Mucosa of descending colon (tissue), 3 donors: ENCODE measurements around the gene MEGF11. TPM values are rescaled to one million over a fixed set of nuclear protein-coding genes. Genes with fewer than 3 reads are reported as not detected.

Experiments
- ATAC-seq: fragments of 200-7000 bp; cut with Tn5 transposase; one replicate; pipeline ENCODE4 v1.9.1; 2020; ENCODE audit warnings: mild to moderate bottlenecking, moderate library complexity
- DNase-seq, 3 donors: peaks; one replicate each; pipeline ENCODE4 v3.0.0-alpha.2; 2020
- H3K36me3 ChIP-seq: fragments of 200-600 bp; one replicate; pipeline ENCODE4 v1.8.0; 2021; ENCODE audit warnings: low read depth, mild to moderate bottlenecking
- H3K4me1 ChIP-seq: fragments of 200-600 bp; one replicate; pipeline ENCODE4 v1.8.0; 2021; ENCODE audit warnings: low read depth, mild to moderate bottlenecking
- H3K4me3 ChIP-seq: fragments of 200-600 bp; one replicate; pipeline ENCODE4 v1.8.0; 2021; ENCODE audit warnings: mild to moderate bottlenecking
- H3K9me3 ChIP-seq: fragments of 200-600 bp; one replicate; pipeline ENCODE4 v1.8.0; 2021; ENCODE audit warnings: mild to moderate bottlenecking
- intact Hi-C, 2 donors: fragments of 100-400 bp; cut with DNase I in 1 of 2; cut with micrococcal nuclease in 1 of 2; formaldehyde crosslinking; loops; one replicate each; pipeline versions ENCODE4 v1.11.0 to v1.11.1; 2022; cut with DNase I, micrococcal nuclease
- total RNA-seq, 3 donors: library from RNA; stranded (reverse); fragmentation: NEBNext Ultra II Directional in 2 of 3; extraction: Animal tissue kit (Norgen Biotek cat#: 25700) in 2 of 3; gene quantifications; one replicate each; pipeline versions ENCODE4 v1.2.1 to v1.2.4, GENCODE V29; 2021 to 2023
- TF ChIP-seq, protein P1 (sequence below): fragments of 200-600 bp; IDR thresholded peaks from one replicate; pipeline ENCODE4 v1.8.0; 2022; ENCODE audit warnings: antibody characterized with exemption, mild to moderate bottlenecking
- donor health status: DM: no; HTN: no; CAD: no; lungs with moderate emphysema.
- donor health status: DM: no; HTN: no; CAD: no.
- donor health status: DM: no; HTN: yes; CAD: no.

Gene MEGF11
- total RNA-seq, 3 donors from 2014 or later = 0.12 to 0.29 (median 0.19) TPM

DNA sequence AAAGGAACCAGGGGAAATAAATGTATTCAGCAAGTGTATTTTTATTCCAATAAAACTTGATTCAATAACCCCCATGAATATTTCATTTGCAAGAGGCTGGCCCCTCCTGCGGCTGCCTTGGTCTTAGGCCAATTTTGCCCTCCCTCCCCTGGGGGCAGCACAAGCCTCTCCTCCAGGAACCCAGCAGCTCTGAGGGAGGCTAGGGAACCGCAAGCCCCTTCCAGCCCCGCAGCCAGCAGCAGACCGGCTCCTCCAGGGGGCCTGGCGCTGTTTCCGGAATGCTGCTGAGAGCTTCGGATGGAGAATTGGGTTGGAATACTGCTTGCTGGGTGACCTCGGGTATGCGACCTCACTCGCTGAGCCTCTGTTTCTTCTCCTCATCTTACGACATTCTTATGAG, 234.2 kb downstream of the MEGF11 start:
- TF ChIP-seq, protein P1, sequence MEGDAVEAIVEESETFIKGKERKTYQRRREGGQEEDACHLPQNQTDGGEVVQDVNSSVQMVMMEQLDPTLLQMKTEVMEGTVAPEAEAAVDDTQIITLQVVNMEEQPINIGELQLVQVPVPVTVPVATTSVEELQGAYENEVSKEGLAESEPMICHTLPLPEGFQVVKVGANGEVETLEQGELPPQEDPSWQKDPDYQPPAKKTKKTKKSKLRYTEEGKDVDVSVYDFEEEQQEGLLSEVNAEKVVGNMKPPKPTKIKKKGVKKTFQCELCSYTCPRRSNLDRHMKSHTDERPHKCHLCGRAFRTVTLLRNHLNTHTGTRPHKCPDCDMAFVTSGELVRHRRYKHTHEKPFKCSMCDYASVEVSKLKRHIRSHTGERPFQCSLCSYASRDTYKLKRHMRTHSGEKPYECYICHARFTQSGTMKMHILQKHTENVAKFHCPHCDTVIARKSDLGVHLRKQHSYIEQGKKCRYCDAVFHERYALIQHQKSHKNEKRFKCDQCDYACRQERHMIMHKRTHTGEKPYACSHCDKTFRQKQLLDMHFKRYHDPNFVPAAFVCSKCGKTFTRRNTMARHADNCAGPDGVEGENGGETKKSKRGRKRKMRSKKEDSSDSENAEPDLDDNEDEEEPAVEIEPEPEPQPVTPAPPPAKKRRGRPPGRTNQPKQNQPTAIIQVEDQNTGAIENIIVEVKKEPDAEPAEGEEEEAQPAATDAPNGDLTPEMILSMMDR = no peak
- DNase-seq = no peak

GRCh38 chr15:66018488-66018797, 235.1 kb downstream of the MEGF11 start:
- Histone ChIP-seq H3K4me1 (no peaks in the 10 kb centered on the region), H3K9me3 (no peaks in the 10 kb centered on the region), H3K36me3 (no peaks in the 10 kb centered on the region), H3K4me3 (no peak overlapping the region)
- TF ChIP-seq, protein P1 = no peak
- no peak for ATAC-seq
- intact Hi-C loops = no loop called here
- DNase-seq = no peak

More for the DNA sequence above, 234.2 kb downstream of the MEGF11 start:
- Histone ChIP-seq H3K4me1 (no peaks in the 10 kb centered on the region), H3K4me3 (no peak overlapping the region), H3K9me3 (no peaks in the 10 kb centered on the region), H3K36me3 (no peaks in the 10 kb centered on the region)
- ATAC-seq = no peak
- intact Hi-C loops = no loop called here

DNA sequence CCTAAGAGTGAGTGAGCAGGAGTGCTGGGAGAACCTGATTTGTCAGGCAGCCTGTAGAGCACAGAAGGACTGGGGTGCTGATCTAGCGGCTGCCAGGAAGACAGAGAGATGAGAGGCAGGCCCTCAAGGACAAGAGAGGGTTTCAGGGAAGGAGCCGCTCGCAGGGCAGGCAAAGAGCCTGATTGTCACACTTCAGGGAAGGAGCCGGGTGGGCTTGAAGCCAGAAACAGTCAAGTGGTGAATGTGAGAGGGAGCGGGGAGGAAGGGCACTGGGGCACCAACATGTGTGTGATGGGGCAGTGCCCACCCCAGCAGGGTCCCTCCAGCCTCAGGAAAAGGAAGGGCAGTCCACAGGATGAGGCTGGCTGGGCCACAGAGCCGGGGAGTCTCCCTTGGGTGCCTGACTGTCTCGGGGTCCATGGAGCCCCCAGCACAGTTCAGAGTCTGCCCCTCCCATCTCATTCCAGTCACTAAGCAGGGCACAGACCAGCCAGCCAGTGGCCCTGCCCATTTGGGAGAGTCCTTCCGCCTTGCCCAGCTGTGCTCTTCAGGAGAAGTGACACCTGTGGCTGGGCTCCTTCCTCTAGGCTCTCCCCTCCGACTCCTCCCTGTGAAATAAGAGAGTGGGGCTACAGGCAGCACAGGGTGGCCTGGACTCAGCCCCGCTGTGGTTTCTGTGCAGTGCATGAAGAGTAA, 235.6 kb downstream of the MEGF11 start:
- H3K9me3 ChIP-seq = no peaks in the 10 kb centered on the region
- DNase-seq = no peak
- intact Hi-C loops = no loop called here
- no peak overlapping the region for H3K4me3 ChIP-seq
- no peaks in the 10 kb centered on the region for H3K36me3 ChIP-seq
- TF ChIP-seq, protein P1 = no peak
- H3K4me1 ChIP-seq = no peaks in the 10 kb centered on the region
- ATAC-seq = peak; percentile 49

- Histone ChIP-seq H3K4me3 (no peak overlapping the region), H3K4me1 (no peaks in the 10 kb centered on the region), H3K9me3 (no peaks in the 10 kb centered on the region), H3K36me3 (no peaks in the 10 kb centered on the region)
- intact Hi-C loops = no loop called here
- TF ChIP-seq, protein P1 = no peak
- DNase-seq (no peak), ATAC-seq (no peak)
Measured at GRCh38 chr15:66017000-66017399, 236.6 kb downstream of the MEGF11 start.

DNA sequence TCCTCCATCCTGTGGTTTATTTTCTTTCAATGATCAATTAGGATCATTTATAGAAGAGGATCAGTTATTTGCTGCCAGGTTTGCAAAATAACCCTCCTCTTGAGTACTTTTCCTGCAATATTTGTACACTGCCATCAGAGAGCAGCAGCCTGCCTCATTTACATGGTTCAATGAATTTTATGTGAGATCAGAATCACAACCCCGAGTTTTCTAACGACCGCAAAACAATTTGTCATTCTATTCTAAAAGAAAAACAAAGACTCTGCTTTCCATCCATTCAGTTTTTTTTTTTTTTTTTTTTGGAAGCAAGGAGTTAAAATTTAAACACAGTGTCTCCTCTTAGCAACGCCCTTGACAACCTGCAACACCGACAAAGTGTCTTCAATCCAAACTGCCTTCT, 237.4 kb downstream of the MEGF11 start:
- TF ChIP-seq, protein P1 = no peak
- intact Hi-C loops = no loop called here
- Histone ChIP-seq H3K9me3 (no peaks in the 10 kb centered on the region), H3K36me3 (no peaks in the 10 kb centered on the region), H3K4me3 (no peak overlapping the region), H3K4me1 (no peaks in the 10 kb centered on the region)
- DNase-seq (no peak), ATAC-seq (no peak)
